Pulmonary artery endothelial cell (primary cell): ENCODE data around the gene GMPPA. TPM values are rescaled to one million over a fixed set of nuclear protein-coding genes. Genes with fewer than 3 reads are reported as not detected.

Experiments
- DNase-seq: peaks from one replicate; pipeline ENCODE4 v3.0.0-alpha.2; 2011; ENCODE audit warnings: low read depth, low spot score
- total RNA-seq: library from RNA; depleted of rRNA; stranded (reverse); fragments of >200 nt; gene quantifications from 2 replicates; pipeline ENCODE4 v1.2.3, GENCODE V29; 2014

Gene GMPPA
- total RNA-seq, 1 donor from 2014 or later = 44.5 TPM

- no peak for DNase-seq
These were observed 19.5 kb downstream of the GMPPA start for GRCh38 chr2:219517954-219518778.

- DNase-seq = no peak
These were observed 20.8 kb downstream of the GMPPA start for GRCh38 chr2:219519526-219519916.

GRCh38 chr2:219520079-219520478, 21.4 kb downstream of the GMPPA start:
- no peak for DNase-seq

- no peak for DNase-seq
These were observed 22.6 kb downstream of the GMPPA start for GRCh38 chr2:219521066-219521880.

- DNase-seq = no peak
These were observed 23.7 kb downstream of the GMPPA start for GRCh38 chr2:219522111-219523030.

GRCh38 chr2:219523031-219523671, 24.5 kb downstream of the GMPPA start:
- DNase-seq = no peak

GRCh38 chr2:219524817-219525216, 26.1 kb downstream of the GMPPA start:
- DNase-seq = no peak

- no peak for DNase-seq
These were observed 27.0 kb downstream of the GMPPA start for GRCh38 chr2:219525533-219526232.

GRCh38 chr2:219526320-219527075, 27.8 kb downstream of the GMPPA start:
- no peak for DNase-seq

GRCh38 chr2:219527076-219527394, 28.3 kb downstream of the GMPPA start:
- no peak for DNase-seq

- DNase-seq = no peak
These were observed 28.8 kb downstream of the GMPPA start for GRCh38 chr2:219527472-219527871.

GRCh38 chr2:219530048-219530963, 31.6 kb downstream of the GMPPA start:
- peak; percentile 35 for DNase-seq

- DNase-seq = no peak
These were observed 33.1 kb downstream of the GMPPA start for GRCh38 chr2:219531639-219532377.

- DNase-seq = no peak
These were observed 33.6 kb downstream of the GMPPA start for GRCh38 chr2:219532378-219532649.

GRCh38 chr2:219533930-219534661, 35.4 kb downstream of the GMPPA start:
- DNase-seq = no peak

- DNase-seq = no peak
These were observed 37.7 kb downstream of the GMPPA start for GRCh38 chr2:219536425-219536824.

GRCh38 chr2:219536967-219537366, 38.3 kb downstream of the GMPPA start:
- no peak for DNase-seq
